HG02885 (cell line): ENCODE measurements around the gene CD2AP.
"Not testable (repeated sequence)": the region's sequence is repeated elsewhere in the genome, so short reads cannot be mapped to it uniquely, and the experiment has no call there.

Experiments
- ATAC-seq: cut with Tn5 transposase; IDR thresholded peaks from one replicate; pipeline ENCODE4 v1.9.1; 2021; ENCODE audit warnings: mild to moderate bottlenecking; ENCODE audit not compliant: unreplicated experiment, poor library complexity

Gene CD2AP

GRCh38 chr6:47629954-47630353 lies 152.4 kb downstream of the CD2AP start:
- no peak for ATAC-seq

- ATAC-seq = no peak
Observed at GRCh38 chr6:47630587-47630986, 153.0 kb downstream of the CD2AP start.

- ATAC-seq = peak; percentile 68
Observed at GRCh38 chr6:47631269-47631772, 153.7 kb downstream of the CD2AP start.

- no peak for ATAC-seq
Observed at GRCh38 chr6:47631797-47632196, 154.2 kb downstream of the CD2AP start.

GRCh38 chr6:47633141-47633540 lies 155.6 kb downstream of the CD2AP start:
- no peak for ATAC-seq

GRCh38 chr6:47634210-47635047 lies 156.8 kb downstream of the CD2AP start:
- ATAC-seq = no peak

GRCh38 chr6:47646689-47647088 lies 169.1 kb downstream of the CD2AP start:
- no peak for ATAC-seq

GRCh38 chr6:47647188-47647587 lies 169.6 kb downstream of the CD2AP start:
- no peak for ATAC-seq

- not testable (repeated sequence) for ATAC-seq
Observed at GRCh38 chr6:47647626-47648025, 170.0 kb downstream of the CD2AP start.

- ATAC-seq = no peak
Observed at GRCh38 chr6:47648031-47648430, 170.4 kb downstream of the CD2AP start.

- no peak for ATAC-seq
Observed at GRCh38 chr6:47650553-47651432, 173.2 kb downstream of the CD2AP start.

- ATAC-seq = no peak
Observed at GRCh38 chr6:47651505-47651944, 173.9 kb downstream of the CD2AP start.

GRCh38 chr6:47653706-47654105 lies 176.1 kb downstream of the CD2AP start:
- ATAC-seq = no peak

- ATAC-seq = no peak
Observed at GRCh38 chr6:47654255-47654654, 176.7 kb downstream of the CD2AP start.

- no peak for ATAC-seq
Observed at GRCh38 chr6:47655719-47656595, 178.4 kb downstream of the CD2AP start.

- no peak for ATAC-seq
Observed at GRCh38 chr6:47661960-47662359, 184.4 kb downstream of the CD2AP start.

- ATAC-seq = no peak
Observed at GRCh38 chr6:47663462-47664216, 186.1 kb downstream of the CD2AP start.

- ATAC-seq = no peak
Observed at GRCh38 chr6:47665112-47665511, 187.5 kb downstream of the CD2AP start.
